AG04450 (cell line): ENCODE measurements around the gene FSCB. TPM values are rescaled to one million over a fixed set of nuclear protein-coding genes. Genes with fewer than 3 reads are reported as not detected.

Experiments used
- CTCF ChIA-PET: fragments of 300-600, 350-600 bp; formaldehyde crosslinking; extraction: SDS; loops from one replicate; lab custom pipeline; 2022; ENCODE audit warnings: antibody characterized with exemption, inconsistent platforms; lab: Charles Lee
- POLR2A ChIA-PET: fragments of 350-600 bp; formaldehyde crosslinking; extraction: SDS; loops from one replicate; lab custom pipeline; 2021; ENCODE audit warnings: antibody characterized with exemption, inconsistent platforms; lab: Yijun Ruan, JAX
- DNase-seq: peaks from one replicate; pipeline ENCODE4 v3.0.0-alpha.2; 2011; ENCODE audit warnings: low read depth, low spot score
- H3K27ac ChIP-seq: one replicate; pipeline ENCODE4 v1.5.1; 2012; ENCODE audit warnings: low read depth, low read length, control low read depth
- H3K27me3 ChIP-seq: one replicate; pipeline ENCODE4 v1.6.0; 2012; ENCODE audit warnings: low read length; ENCODE audit not compliant: control insufficient read depth, insufficient read depth
- H3K4me3 ChIP-seq: 2 replicates; pipeline ENCODE4 v1.5.1; 2011; ENCODE audit warnings: mild to moderate bottlenecking, low read depth, low read length, control low read depth
- H3K9me3 ChIP-seq: 2 replicates; pipeline ENCODE4 v1.5.1; 2012; ENCODE audit warnings: low read length; ENCODE audit not compliant: control insufficient read depth, insufficient read depth
- polyA plus RNA-seq: library from polyadenylated mRNA; depleted of rRNA; stranded (reverse); fragments of >200 nt; gene quantifications from 2 replicates; pipeline ENCODE4 v1.2.3, GENCODE V29; 2011
- TF ChIP-seq, protein P1 (sequence below): IDR thresholded peaks from 2 replicates; pipeline ENCODE4 v1.5.1; 2011; ENCODE audit warnings: low read depth, low read length, control low read depth, inconsistent platforms

FSCB gene
- polyA plus RNA-seq, 1 experiment, result not detected

DNA sequence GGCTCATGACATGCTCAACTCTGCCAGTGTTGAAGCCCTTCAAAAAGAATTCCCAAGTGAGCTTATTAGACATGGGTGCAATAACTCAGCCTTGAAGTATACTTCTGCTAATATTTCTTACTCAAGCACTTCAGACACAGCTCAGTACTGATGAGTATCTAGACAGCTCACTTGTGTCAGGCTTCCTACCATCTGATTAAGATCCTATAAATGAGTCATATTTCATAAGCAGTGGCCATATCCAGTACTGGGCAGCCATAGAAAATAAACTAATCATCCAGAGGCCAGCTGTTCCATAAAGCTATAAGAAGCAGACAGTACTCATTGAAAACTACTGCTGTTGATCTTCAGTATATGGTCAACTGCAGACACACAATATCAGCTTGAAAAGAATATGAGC, 12.9 kb downstream of the FSCB start:
- CTCF ChIA-PET, result no interaction called here
- H3K4me3 ChIP-seq, result no peak overlapping the region
- no peak overlapping the region for H3K27ac ChIP-seq
- TF ChIP-seq, protein P1, sequence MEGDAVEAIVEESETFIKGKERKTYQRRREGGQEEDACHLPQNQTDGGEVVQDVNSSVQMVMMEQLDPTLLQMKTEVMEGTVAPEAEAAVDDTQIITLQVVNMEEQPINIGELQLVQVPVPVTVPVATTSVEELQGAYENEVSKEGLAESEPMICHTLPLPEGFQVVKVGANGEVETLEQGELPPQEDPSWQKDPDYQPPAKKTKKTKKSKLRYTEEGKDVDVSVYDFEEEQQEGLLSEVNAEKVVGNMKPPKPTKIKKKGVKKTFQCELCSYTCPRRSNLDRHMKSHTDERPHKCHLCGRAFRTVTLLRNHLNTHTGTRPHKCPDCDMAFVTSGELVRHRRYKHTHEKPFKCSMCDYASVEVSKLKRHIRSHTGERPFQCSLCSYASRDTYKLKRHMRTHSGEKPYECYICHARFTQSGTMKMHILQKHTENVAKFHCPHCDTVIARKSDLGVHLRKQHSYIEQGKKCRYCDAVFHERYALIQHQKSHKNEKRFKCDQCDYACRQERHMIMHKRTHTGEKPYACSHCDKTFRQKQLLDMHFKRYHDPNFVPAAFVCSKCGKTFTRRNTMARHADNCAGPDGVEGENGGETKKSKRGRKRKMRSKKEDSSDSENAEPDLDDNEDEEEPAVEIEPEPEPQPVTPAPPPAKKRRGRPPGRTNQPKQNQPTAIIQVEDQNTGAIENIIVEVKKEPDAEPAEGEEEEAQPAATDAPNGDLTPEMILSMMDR, result no peak
- POLR2A ChIA-PET, result no interaction called here
- no peaks in the 10 kb centered on the region for H3K27me3 ChIP-seq
- DNase-seq, result no peak
- peaks cover 4% of the 10 kb centered on the region; the same call in 1 of the 2 replicates for H3K9me3 ChIP-seq

DNA sequence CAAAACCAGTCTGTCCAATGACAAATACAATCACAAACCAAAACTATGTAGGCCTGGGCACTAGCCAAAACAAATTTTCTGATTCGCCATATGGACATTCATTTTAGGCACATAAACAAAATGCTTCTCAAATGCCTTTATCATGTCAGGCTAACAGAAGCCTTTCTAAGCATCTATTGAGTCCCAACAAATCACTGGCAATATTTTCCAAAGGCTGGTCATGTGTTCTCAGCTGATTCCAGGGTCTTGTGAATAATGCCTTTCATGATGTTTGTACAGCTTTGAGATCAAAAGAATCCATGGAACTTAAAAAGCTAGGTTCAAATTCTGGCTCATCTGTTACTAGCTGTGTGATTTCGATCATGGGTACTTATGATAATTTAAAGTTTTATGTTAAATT, 16.1 kb downstream of the FSCB start:
- ChIA-PET POLR2A (no interaction called here), CTCF (no interaction called here)
- Histone ChIP-seq H3K9me3 (no peaks in the 10 kb centered on the region), H3K27me3 (no peaks in the 10 kb centered on the region), H3K4me3 (no peak overlapping the region), H3K27ac (no peak overlapping the region)
- no peak for DNase-seq
- TF ChIP-seq, protein P1, result no peak

DNA sequence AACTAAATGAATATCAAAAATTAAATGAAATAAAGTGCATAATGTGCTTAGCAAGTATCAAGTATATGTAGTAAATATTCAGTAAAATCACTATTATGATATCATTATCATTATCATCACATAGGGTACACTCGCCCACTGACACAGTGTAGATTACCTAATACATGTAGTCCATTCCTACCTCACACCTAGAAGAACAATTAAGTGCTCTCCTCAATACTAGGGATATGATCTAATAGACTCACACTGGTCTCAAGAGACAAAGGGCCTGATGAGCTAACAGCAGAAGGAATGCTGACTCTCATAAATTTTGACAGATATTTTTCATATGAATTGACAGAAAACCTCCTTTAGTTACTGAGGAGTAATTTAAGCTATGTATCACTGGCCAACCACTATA, 29.1 kb downstream of the FSCB start:
- no peak overlapping the region for H3K4me3 ChIP-seq
- ChIA-PET CTCF (no interaction called here), POLR2A (no interaction called here)
- no peak overlapping the region for H3K27ac ChIP-seq
- TF ChIP-seq, protein P1, result no peak
- H3K27me3 ChIP-seq, result no peaks in the 10 kb centered on the region
- H3K9me3 ChIP-seq, result no peaks in the 10 kb centered on the region
- DNase-seq, result no peak

DNA sequence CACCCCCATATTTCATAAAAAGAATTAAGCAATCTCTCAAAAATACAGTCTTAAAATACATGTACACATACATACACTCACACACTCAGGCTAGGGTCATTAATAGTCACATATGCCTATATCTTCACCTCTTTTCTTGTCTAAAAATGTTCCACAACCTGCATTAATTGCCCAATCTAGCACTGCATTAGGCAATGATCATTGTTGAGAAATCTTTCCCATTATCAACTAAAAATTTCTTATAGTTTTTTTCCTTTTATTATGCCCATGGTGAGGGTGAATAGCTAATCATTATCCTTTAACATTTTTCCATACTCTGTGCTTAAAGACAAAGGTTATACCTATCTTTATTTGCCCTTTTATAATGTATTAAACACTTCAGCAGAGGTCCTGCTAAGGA, 38.3 kb downstream of the FSCB start:
- no peaks in the 10 kb centered on the region for H3K27me3 ChIP-seq
- no peak overlapping the region for H3K27ac ChIP-seq
- no peak for DNase-seq
- ChIA-PET POLR2A (no interaction called here), CTCF (no interaction called here)
- no peak overlapping the region for H3K4me3 ChIP-seq
- H3K9me3 ChIP-seq, result no peaks in the 10 kb centered on the region
- TF ChIP-seq, protein P1, result no peak

DNA sequence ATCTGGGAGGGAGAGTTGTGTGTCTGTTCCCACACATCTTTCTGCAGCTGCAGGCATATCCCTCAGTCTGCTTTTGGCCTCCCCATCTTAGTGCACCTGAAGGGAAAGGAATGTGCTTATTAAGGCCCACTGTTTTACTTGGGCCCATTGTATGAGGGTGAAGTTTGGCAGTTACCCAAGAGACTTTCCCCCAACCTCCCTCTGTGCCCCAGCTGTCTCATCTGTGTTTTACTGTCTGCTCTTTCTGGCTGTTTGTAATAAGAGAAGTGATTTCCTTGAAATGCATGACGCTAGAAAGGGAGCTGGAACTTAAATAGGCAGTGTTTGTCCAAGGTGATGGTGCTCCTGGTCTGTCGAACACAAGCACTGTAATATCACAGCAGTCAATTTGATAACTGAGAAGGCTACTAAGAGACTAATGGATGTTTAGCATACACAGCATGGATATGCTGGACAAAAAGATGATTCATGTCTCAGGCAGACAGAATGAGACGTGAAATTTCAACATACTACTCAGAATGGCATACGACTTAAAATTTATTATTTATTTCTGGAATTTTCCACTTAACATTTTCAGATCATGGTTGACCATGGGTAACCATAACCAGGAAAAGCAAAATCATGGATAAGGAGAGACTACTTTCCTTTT, 43.6 kb downstream of the FSCB start:
- no peak overlapping the region for H3K4me3 ChIP-seq
- no peak overlapping the region for H3K27ac ChIP-seq
- ChIA-PET CTCF (no interaction called here), POLR2A (no interaction called here)
- H3K9me3 ChIP-seq, result no peaks in the 10 kb centered on the region
- DNase-seq, result no peak
- TF ChIP-seq, protein P1, result no peak
- H3K27me3 ChIP-seq, result no peaks in the 10 kb centered on the region
